Spleen (tissue), 11 donors: Measurements from ENCODE around the gene SMARCA4. TPM values are rescaled to one million over a fixed set of nuclear protein-coding genes. Genes with fewer than 3 reads are reported as not detected.

Experiments used
- DNase-seq: peaks from one replicate; pipeline ENCODE4 v3.0.0-alpha.2; 2020
- H3K27ac ChIP-seq, 8 donors: fragments of 200-600 bp; sonication (generic) in 7 of 8; 1 replicate in 4 of 8; 2 replicates in 4 of 8; pipeline versions ENCODE4 v1.5.0 to v1.8.0; 2016 to 2021; ENCODE audit warnings: inconsistent platforms in 4 of 8, mild to moderate bottlenecking in 4 of 8, moderate library complexity in 1 of 8
- H3K27me3 ChIP-seq, 7 donors: fragments of 200-600 bp; sonication (generic) in 6 of 7; replicated peaks in 1 of 7; 1 replicate in 4 of 7; 2 replicates in 3 of 7; pipeline versions ENCODE4 v1.5.0 to v1.8.0; 2016 to 2021; ENCODE audit warnings: inconsistent platforms in 3 of 7, mild to moderate bottlenecking in 1 of 7
- H3K36me3 ChIP-seq, 6 donors: fragments of 200-600 bp; sonication (generic) in 5 of 6; 1 replicate in 4 of 6; 2 replicates in 2 of 6; pipeline versions ENCODE4 v1.5.0 to v1.8.0; 2016 to 2021; ENCODE audit warnings: inconsistent platforms in 2 of 6
- H3K4me1 ChIP-seq, 6 donors: fragments of 200-600 bp; sonication (generic) in 5 of 6; 1 replicate in 3 of 6; 2 replicates in 3 of 6; pipeline versions ENCODE4 v1.5.0 to v1.8.0; 2016 to 2021; ENCODE audit warnings: inconsistent platforms in 3 of 6
- H3K4me3 ChIP-seq, 8 donors: fragments of 200-600 bp; sonication (generic) in 7 of 8; 1 replicate in 4 of 8; 2 replicates in 4 of 8; pipeline versions ENCODE4 v1.5.0 to v1.8.0; 2016 to 2021; ENCODE audit warnings: inconsistent platforms in 4 of 8, mild to moderate bottlenecking in 4 of 8, moderate library complexity in 2 of 8
- H3K9me3 ChIP-seq, 8 donors: fragments of 200-600 bp; sonication (generic) in 7 of 8; 1 replicate in 4 of 8; 2 replicates in 4 of 8; pipeline versions ENCODE4 v1.5.0 to v1.8.0; 2016 to 2021; ENCODE audit warnings: inconsistent platforms in 4 of 8
- POLR2A ChIP-seq, 3 donors: fragments of 450-650 bp; IDR thresholded peaks; one replicate each; pipeline ENCODE4 v1.5.1; 2017; ENCODE audit warnings: antibody characterized with exemption in 3 of 3, mild to moderate bottlenecking in 1 of 3
- POLR2AphosphoS5 ChIP-seq, 3 donors: sonication (generic); formaldehyde crosslinking; IDR thresholded peaks; one replicate each; pipeline ENCODE4 v1.5.1; 2017; ENCODE audit warnings: antibody characterized with exemption in 3 of 3
- WGBS, 5 donors: extraction: QIAGEN DNeasy Blood & Tissue Kit in 3 of 5; methylation state at CpG; one replicate each; pipeline versions ENCODE4 v1.1.5 to v1.1.7; 2013 to 2018; 5-methylcytosine and 5-hydroxymethylcytosine counted together
- intact Hi-C: fragments of 100-400 bp; cut with DNase I; formaldehyde crosslinking; loops from one replicate; pipeline ENCODE4 v1.15.0; 2023; ENCODE audit warnings: low total_unique reads
- polyA plus RNA-seq, 3 donors: library from polyadenylated mRNA; stranded (reverse); fragments of 200-250 nt; gene quantifications; one replicate each; pipeline ENCODE4 v1.2.1, GENCODE V29; 2013
- total RNA-seq, 7 donors: library from RNA; depleted of rRNA in 3 of 7; stranded (reverse); fragments of >200 nt in 3 of 7; fragmentation: NEBNext Ultra II Directional in 4 of 7; extraction: Animal tissue kit (Norgen Biotek cat#: 25700) in 4 of 7; gene quantifications; one replicate each; pipeline versions ENCODE4 v1.1.0 to v1.2.1, GENCODE V29; 2016 to 2021
- TF ChIP-seq, protein P1 (sequence below), 11 experiments: fragments of 200-600 bp in 7 of 11; fragments of 450-650 bp in 4 of 11; sonication (generic) in 4 of 11; IDR thresholded peaks in 8 of 11; conservative IDR thresholded peaks in 3 of 11; 1 replicate in 7 of 11; 2 replicates in 4 of 11; pipeline versions ENCODE4 v1.4.0 to v1.8.0; 2016 to 2021; ENCODE audit warnings: antibody characterized with exemption in 11 of 11, inconsistent platforms in 4 of 11, mild to moderate bottlenecking in 1 of 11
- donor health status: healthy with polysubstance abuse.
- donor health status: DM: no; HTN: no; CAD: no; lungs with moderate emphysema.
- donor health status: DM: no; HTN: no; CAD: no.
- donor health status: Bipolar disorder and iron deficiency.
- donor health status: healthy.
- donor health status: DM: no; HTN: no; CAD: no.
- donor health status: DM: yes; HTN: yes; CAD: no.

SMARCA4 gene
- total and polyA plus RNA-seq, 10 donors = 41.6 to 95.6 (median 65.8) TPM

DNA sequence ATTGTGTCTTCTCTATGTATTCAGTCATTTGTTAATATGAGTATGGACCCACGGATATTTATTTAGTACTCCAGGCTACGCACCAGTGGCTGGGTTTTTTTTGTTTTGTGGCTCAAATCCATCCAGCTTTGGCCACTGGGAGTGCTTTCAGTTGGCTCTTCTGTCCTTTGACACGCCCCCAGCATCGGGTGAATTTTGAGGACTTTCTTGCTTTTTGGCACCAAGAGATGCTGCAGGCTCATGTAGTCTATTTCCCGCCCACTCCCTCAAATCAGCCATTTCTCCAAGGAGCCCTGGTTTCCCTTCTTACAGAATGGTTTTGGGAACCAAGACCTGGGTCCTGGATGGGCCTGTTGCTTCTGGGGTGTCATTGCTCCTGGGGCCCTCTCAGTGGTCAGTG, 55.8 kb downstream of the SMARCA4 start:
- Histone ChIP-seq H3K4me3 (no peak overlapping the region), H3K36me3 (peaks cover 4 to 100% (median 98%) of the 10 kb centered on the region in 6 donors), H3K4me1 (no peaks in the 10 kb centered on the region), H3K27me3 (no peaks in the 10 kb centered on the region), H3K27ac (no peak overlapping the region), H3K9me3 (no peaks in the 10 kb centered on the region)
- no peak for DNase-seq
- intact Hi-C loops = no loop called here
- WGBS, 5 donors = 79 to 95% (median 91%) methylated on average over 5 of the region's 5 CpGs
- TF ChIP-seq POLR2A (IDR thresholded peaks at IDR 0.05) (no peak), POLR2AphosphoS5 (IDR thresholded peaks at IDR 0.05) (no peak)
- TF ChIP-seq, protein P1, sequence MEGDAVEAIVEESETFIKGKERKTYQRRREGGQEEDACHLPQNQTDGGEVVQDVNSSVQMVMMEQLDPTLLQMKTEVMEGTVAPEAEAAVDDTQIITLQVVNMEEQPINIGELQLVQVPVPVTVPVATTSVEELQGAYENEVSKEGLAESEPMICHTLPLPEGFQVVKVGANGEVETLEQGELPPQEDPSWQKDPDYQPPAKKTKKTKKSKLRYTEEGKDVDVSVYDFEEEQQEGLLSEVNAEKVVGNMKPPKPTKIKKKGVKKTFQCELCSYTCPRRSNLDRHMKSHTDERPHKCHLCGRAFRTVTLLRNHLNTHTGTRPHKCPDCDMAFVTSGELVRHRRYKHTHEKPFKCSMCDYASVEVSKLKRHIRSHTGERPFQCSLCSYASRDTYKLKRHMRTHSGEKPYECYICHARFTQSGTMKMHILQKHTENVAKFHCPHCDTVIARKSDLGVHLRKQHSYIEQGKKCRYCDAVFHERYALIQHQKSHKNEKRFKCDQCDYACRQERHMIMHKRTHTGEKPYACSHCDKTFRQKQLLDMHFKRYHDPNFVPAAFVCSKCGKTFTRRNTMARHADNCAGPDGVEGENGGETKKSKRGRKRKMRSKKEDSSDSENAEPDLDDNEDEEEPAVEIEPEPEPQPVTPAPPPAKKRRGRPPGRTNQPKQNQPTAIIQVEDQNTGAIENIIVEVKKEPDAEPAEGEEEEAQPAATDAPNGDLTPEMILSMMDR (IDR thresholded peaks at IDR 0.05 in 8 of 11, conservative IDR thresholded peaks at IDR 0.05 in 3 of 11) = no peak

DNA sequence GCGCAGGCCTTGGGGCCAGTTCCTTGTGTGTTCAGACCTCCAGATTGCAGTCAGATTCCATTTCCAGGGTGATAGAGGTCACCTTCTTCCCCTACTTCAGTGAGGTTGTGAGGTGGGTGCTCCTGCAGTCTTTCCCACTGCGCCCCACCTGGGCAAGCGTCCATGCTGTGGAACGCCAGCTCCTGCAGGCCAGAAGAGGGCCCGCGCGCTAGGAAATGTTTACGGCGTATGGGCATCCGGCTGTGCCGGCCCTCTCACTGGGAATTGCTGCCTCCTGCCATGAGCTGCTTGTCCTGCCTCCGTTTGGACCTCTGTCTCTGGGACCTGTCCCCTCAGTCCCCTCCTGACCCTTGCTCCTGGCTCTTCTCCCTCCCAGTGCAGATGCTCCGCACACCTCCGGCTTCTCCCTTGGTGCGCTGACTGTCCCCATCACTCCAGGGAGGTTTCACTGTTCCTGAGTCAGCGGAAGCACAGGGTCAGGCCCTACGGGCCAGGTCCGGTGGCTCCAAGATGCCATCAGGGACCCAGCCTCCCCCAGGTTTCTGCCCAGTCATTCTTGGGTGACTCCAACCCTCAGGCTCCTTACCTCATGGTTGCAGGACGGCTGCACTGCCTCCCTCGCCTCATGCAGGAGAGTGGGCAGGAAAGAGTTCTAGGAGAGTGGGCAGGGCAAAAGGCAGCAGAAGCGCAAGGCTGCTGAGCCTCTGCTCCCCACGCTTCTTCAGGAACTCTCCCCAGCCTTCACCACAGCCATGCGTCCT, 56.6 kb downstream of the SMARCA4 start:
- H3K9me3 ChIP-seq = no peaks in the 10 kb centered on the region
- no peak for DNase-seq
- peaks cover 4 to 100% (median 98%) of the 10 kb centered on the region in 6 donors for H3K36me3 ChIP-seq
- intact Hi-C loops = no loop called here
- 91 to 95% (median 95%) methylated on average over 20 to 23 of the region's 23 CpGs for WGBS, 5 donors
- TF ChIP-seq POLR2A (IDR thresholded peaks at IDR 0.05) = no peak
- TF ChIP-seq, protein P1 (IDR thresholded peaks at IDR 0.05 in 8 of 11, conservative IDR thresholded peaks at IDR 0.05 in 3 of 11) = no peak
- no peak for TF ChIP-seq POLR2AphosphoS5 (IDR thresholded peaks at IDR 0.05)
- H3K27ac ChIP-seq = no peak overlapping the region
- H3K27me3 ChIP-seq = no peaks in the 10 kb centered on the region
- no peaks in the 10 kb centered on the region for H3K4me1 ChIP-seq
- H3K4me3 ChIP-seq = no peak overlapping the region

DNA sequence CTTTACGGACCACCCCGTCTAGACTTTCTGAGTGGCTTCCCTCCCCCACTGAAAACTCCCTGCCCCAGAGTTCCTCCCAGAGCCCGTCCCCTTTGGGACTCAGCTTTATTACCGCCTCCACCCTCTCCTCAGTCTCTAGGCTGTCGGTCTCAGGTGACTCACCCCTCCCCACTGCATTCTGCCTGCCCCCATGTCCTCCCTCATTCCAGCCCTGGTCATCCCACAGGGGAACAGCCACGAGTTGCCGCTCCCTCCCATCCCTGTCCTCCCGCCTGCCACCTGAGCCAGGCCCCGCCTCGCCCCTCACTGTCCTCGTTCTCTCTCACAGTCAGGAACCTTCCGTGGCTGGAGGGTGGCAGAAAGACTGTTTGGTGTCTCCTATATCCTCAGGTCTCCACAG, 57.3 kb downstream of the SMARCA4 start:
- H3K9me3 ChIP-seq = no peaks in the 10 kb centered on the region

DNA sequence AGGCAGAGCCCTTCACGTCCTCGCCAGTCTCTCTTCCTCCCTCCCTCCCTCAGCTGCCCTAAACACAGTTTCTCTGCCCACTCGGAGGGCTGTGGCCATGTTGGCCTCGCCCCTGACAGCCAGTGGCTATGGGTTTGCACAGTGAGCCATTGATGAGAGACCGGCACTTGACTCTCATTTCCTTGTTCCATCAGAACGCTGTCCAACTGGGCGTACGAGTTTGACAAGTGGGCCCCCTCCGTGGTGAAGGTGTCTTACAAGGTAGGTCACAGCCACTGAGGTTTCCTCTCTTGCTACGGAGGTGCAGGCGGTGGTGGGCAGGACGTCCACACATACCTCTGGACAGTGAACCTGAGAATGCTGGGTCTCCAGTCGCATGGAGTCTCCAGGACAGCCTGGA, 57.9 kb downstream of the SMARCA4 start:
- H3K27ac ChIP-seq = no peak overlapping the region
- TF ChIP-seq POLR2A (IDR thresholded peaks at IDR 0.05) (no peak), POLR2AphosphoS5 (IDR thresholded peaks at IDR 0.05) (no peak)
- TF ChIP-seq, protein P1 (IDR thresholded peaks at IDR 0.05 in 8 of 11, conservative IDR thresholded peaks at IDR 0.05 in 3 of 11) = no peak

More for the DNA sequence above, 57.3 kb downstream of the SMARCA4 start:
- Histone ChIP-seq H3K27me3 (no peaks in the 10 kb centered on the region), H3K4me1 (no peaks in the 10 kb centered on the region), H3K36me3 (peaks cover 4 to 100% (median 99%) of the 10 kb centered on the region in 6 donors), H3K27ac (no peak overlapping the region), H3K4me3 (no peak overlapping the region)
- 83 to 97% (median 93%) methylated on average over 12 of the region's 12 CpGs for WGBS, 5 donors
- intact Hi-C loops = no loop called here
- TF ChIP-seq, protein P1 (IDR thresholded peaks at IDR 0.05 in 8 of 11, conservative IDR thresholded peaks at IDR 0.05 in 3 of 11) = no peak
- TF ChIP-seq POLR2A (IDR thresholded peaks at IDR 0.05) (no peak), POLR2AphosphoS5 (IDR thresholded peaks at IDR 0.05) (no peak)
- DNase-seq = no peak

More for the DNA sequence above, 57.9 kb downstream of the SMARCA4 start:
- H3K4me1 ChIP-seq = no peaks in the 10 kb centered on the region
- DNase-seq = no peak
- no peaks in the 10 kb centered on the region for H3K27me3 ChIP-seq
- peaks cover 4 to 100% (median 99%) of the 10 kb centered on the region in 6 donors for H3K36me3 ChIP-seq
- WGBS, 5 donors = 91 to 93% (median 92%) methylated on average over 12 to 13 of the region's 13 CpGs
- no peak overlapping the region for H3K4me3 ChIP-seq
- no peaks in the 10 kb centered on the region for H3K9me3 ChIP-seq
- intact Hi-C loops = no loop called here
